ENCODE measurements around the gene EML6. TPM values are rescaled to one million over a fixed set of nuclear protein-coding genes. Genes with fewer than 3 reads are reported as not detected.

EML6 gene
- total and polyA plus RNA-seq, 3 donors from 2014 or later = 7.6 to 17.3 (median 12.1) TPM

GRCh38 chr2:54818226-54818625, 94.8 kb downstream of the EML6 start:
- DNase-seq = no peak
- H3K36me3 ChIP-seq (ENCODE audit: low read depth, missing control alignments) = no peaks in the 10 kb centered on the region
- no peak overlapping the region for H3K27ac ChIP-seq
- 80 to 83% methylated on average over 2 of the region's 2 CpGs for WGBS, 2 donors
- TF ChIP-seq CTCF (IDR thresholded peaks at IDR 0.05) = no peak
- no peak for TF ChIP-seq POLR2A (IDR thresholded peaks at IDR 0.05)
- intact Hi-C loops (cut with DNase I; ENCODE audit: low total_unique reads) = no loop called here
- no peak overlapping the region for H3K4me3 ChIP-seq
- no peaks in the 10 kb centered on the region for H3K27me3 ChIP-seq
- H3K4me1 ChIP-seq = no peaks in the 10 kb centered on the region
- H3K9me3 ChIP-seq = no peaks in the 10 kb centered on the region

GRCh38 chr2:54820558-54820957, 97.1 kb downstream of the EML6 start:
- intact Hi-C loops (cut with DNase I; ENCODE audit: low total_unique reads) = no loop called here
- no peaks in the 10 kb centered on the region for H3K36me3 ChIP-seq (ENCODE audit: low read depth, missing control alignments)
- no peaks in the 10 kb centered on the region for H3K9me3 ChIP-seq
- 76 to 80% methylated on average over 3 of the region's 3 CpGs for WGBS, 2 donors
- no peaks in the 10 kb centered on the region for H3K4me1 ChIP-seq
- H3K27me3 ChIP-seq = no peaks in the 10 kb centered on the region
- DNase-seq = no peak
- TF ChIP-seq POLR2A (IDR thresholded peaks at IDR 0.05) (no peak), CTCF (IDR thresholded peaks at IDR 0.05) (no peak)
- H3K4me3 ChIP-seq = no peak overlapping the region
- no peak overlapping the region for H3K27ac ChIP-seq

GRCh38 chr2:54824567-54824966, 101.1 kb downstream of the EML6 start:
- 85 to 87% methylated on average over 4 of the region's 4 CpGs for WGBS, 2 donors
- H3K36me3 ChIP-seq (ENCODE audit: low read depth, missing control alignments) = no peaks in the 10 kb centered on the region
- intact Hi-C loops (cut with DNase I; ENCODE audit: low total_unique reads) = no loop called here
- DNase-seq = no peak
- no peaks in the 10 kb centered on the region for H3K4me1 ChIP-seq
- H3K27ac ChIP-seq = no peak overlapping the region
- H3K4me3 ChIP-seq = no peak overlapping the region
- H3K27me3 ChIP-seq = no peaks in the 10 kb centered on the region
- TF ChIP-seq CTCF (IDR thresholded peaks at IDR 0.05) = no peak
- no peak for TF ChIP-seq POLR2A (IDR thresholded peaks at IDR 0.05)
- H3K9me3 ChIP-seq = no peaks in the 10 kb centered on the region

- Histone ChIP-seq H3K36me3 (ENCODE audit: low read depth, missing control alignments) (no peaks in the 10 kb centered on the region), H3K4me1 (no peaks in the 10 kb centered on the region), H3K27ac (no peak overlapping the region), H3K4me3 (no peak overlapping the region), H3K27me3 (no peaks in the 10 kb centered on the region), H3K9me3 (no peaks in the 10 kb centered on the region)
- TF ChIP-seq CTCF (IDR thresholded peaks at IDR 0.05) = no peak
- no peak for TF ChIP-seq POLR2A (IDR thresholded peaks at IDR 0.05)
- intact Hi-C loops (cut with DNase I; ENCODE audit: low total_unique reads) = no loop called here
- no peak for DNase-seq
- 84 to 90% methylated on average over 6 to 8 of the region's 8 CpGs for WGBS, 2 donors
Observed at GRCh38 chr2:54830546-54830945, 107.1 kb downstream of the EML6 start.

GRCh38 chr2:54831480-54831879, 108.0 kb downstream of the EML6 start:
- H3K27me3 ChIP-seq = no peaks in the 10 kb centered on the region
- no peaks in the 10 kb centered on the region for H3K4me1 ChIP-seq
- no peak overlapping the region for H3K27ac ChIP-seq
- intact Hi-C loops (cut with DNase I; ENCODE audit: low total_unique reads) = no loop called here
- TF ChIP-seq CTCF (IDR thresholded peaks at IDR 0.05) (no peak), POLR2A (IDR thresholded peaks at IDR 0.05) (no peak)
- 89 to 92% methylated on average over 7 to 9 of the region's 9 CpGs for WGBS, 2 donors
- no peaks in the 10 kb centered on the region for H3K9me3 ChIP-seq
- no peak overlapping the region for H3K4me3 ChIP-seq
- H3K36me3 ChIP-seq (ENCODE audit: low read depth, missing control alignments) = no peaks in the 10 kb centered on the region
- DNase-seq = no peak
